Hepatocyte (in vitro differentiated cells): ENCODE measurements around the gene KRTAP5-10.

Experiments used
- CTCF ChIP-seq: fragments of 200-600 bp; sonication (generic); IDR thresholded peaks from 2 replicates; pipeline ENCODE4 v1.5.1; 2016; ENCODE audit warnings: antibody characterized with exemption, mild to moderate bottlenecking; ENCODE audit not compliant: poor library complexity
- EZH2 ChIP-seq: fragments of 200-600 bp; sonication (generic); IDR thresholded peaks from 2 replicates; pipeline ENCODE4 v1.6.1; 2016; ENCODE audit warnings: antibody characterized with exemption, mild to moderate bottlenecking, borderline replicate concordance

GRCh38 chr11:71555508-71555907 is 9.9 kb upstream of the KRTAP5-10 start:
- no peak for TF ChIP-seq CTCF
- TF ChIP-seq EZH2 = no peak
